HG03175 (cell line): ENCODE results near the gene UHRF2.
"Not testable (repeated sequence)": the region's sequence is repeated elsewhere in the genome, so short reads cannot be mapped to it uniquely, and the experiment has no call there.

ENCODE experiments used
- ATAC-seq: cut with Tn5 transposase; IDR thresholded peaks from one replicate; pipeline ENCODE4 v1.9.1; 2021; ENCODE audit warnings: mild to moderate bottlenecking, moderate library complexity; ENCODE audit not compliant: unreplicated experiment

The UHRF2 gene, protein sequence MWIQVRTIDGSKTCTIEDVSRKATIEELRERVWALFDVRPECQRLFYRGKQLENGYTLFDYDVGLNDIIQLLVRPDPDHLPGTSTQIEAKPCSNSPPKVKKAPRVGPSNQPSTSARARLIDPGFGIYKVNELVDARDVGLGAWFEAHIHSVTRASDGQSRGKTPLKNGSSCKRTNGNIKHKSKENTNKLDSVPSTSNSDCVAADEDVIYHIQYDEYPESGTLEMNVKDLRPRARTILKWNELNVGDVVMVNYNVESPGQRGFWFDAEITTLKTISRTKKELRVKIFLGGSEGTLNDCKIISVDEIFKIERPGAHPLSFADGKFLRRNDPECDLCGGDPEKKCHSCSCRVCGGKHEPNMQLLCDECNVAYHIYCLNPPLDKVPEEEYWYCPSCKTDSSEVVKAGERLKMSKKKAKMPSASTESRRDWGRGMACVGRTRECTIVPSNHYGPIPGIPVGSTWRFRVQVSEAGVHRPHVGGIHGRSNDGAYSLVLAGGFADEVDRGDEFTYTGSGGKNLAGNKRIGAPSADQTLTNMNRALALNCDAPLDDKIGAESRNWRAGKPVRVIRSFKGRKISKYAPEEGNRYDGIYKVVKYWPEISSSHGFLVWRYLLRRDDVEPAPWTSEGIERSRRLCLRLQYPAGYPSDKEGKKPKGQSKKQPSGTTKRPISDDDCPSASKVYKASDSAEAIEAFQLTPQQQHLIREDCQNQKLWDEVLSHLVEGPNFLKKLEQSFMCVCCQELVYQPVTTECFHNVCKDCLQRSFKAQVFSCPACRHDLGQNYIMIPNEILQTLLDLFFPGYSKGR

DNA sequence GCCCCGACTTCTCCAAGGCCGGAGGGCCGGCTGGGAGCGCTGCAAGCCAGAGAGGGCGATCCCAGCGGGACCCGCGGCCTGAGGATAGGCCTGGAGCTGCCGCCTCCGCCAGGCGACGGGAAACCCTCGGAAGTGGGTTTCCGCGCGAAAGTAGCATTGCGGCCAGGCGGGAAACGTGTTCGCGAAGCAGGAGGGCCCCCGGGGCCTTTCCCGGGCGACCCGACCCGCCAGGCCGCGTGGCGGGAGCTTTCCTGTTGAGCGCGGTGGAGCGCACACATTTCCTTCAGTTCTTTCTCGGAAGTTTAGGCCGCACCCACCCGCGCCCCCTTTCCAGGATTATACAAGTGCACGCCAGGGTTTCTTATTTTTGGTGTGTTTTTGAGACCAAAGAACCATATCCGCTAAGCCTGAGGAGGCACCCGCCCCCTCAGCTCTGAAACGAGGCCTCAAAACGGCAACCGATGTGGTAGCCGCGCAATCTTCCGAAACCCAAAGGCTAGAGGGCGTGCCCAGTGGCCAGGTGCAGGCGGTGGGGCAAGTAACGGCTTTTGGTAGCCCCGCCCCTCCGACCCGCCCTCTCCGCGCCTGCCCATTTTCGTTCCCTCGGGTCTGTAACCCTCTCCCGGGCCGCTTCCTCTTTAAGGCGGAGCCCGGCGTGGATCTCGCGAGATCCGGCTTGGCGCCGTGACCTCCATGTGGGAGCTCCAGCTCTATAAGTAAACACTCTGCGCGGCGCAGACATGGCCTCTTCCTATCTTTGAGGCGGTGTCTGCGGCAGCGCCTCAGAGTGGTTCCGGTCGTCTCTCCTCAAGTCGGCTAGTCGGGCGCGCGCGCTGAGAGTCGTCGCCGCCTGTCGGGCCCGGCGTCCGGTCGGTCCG, at the start of gene UHRF2:
Gene UHRF2 (plus strand): TSS at position 713 of the 878 bp plus-strand sequence. CDS start 292 bp downstream, outside the sequence.
- peak; percentile 88 for ATAC-seq

DNA sequence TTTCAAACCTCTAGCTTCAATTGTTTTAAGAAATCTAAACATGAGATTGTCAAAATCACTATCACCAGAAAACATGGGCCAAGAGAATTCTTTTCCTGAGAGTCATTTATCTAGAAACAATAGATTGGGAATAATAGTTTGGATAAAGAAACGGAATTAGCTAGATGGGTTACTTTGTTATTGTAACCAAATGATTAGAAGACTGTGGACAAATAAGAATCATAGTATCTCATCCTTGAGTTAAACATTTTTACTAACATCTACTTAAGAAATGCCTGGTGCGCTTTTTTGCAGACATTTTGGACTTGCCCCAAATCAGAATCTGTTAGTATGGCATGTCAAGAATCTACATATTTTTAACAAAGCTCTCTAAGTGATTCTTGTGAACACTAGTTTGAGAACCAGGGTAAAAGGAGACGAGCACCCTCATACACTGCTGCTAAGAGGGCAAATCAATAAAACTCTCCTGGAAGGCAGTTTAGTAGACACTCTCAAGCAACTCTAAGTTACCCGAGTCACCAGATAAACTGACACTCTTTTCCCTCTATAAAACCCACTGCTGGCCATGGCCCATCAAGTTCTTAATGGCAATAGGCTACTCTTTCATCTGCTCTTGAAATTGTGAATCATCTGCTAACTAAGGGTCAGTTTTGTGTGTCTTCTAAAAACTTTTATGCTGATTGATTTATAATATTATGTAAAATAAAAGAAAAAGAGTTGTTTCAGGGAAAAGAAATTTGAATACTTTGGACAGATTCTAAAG, 45.7 kb upstream of the UHRF2 start:
- ATAC-seq = no peak

DNA sequence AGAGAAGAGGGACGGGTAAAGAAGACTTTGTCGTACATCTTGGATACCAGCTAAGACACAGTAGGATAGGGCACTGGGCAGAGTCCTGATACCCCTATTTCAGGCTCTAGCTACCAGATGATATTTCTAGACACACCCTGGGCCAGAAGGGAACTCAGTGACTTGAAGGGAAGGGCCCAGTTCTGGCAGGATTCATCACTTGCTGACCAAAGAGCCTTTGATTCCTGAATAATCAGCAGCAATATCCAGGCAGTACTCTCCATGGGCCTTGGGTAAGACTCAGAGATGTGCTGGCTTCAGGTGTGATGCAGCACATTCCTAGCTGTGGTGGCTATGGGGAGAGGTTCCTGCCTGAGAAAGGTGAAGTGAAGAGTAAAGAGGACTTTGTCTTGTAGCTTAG, 44.2 kb upstream of the UHRF2 start:
- no peak for ATAC-seq

DNA sequence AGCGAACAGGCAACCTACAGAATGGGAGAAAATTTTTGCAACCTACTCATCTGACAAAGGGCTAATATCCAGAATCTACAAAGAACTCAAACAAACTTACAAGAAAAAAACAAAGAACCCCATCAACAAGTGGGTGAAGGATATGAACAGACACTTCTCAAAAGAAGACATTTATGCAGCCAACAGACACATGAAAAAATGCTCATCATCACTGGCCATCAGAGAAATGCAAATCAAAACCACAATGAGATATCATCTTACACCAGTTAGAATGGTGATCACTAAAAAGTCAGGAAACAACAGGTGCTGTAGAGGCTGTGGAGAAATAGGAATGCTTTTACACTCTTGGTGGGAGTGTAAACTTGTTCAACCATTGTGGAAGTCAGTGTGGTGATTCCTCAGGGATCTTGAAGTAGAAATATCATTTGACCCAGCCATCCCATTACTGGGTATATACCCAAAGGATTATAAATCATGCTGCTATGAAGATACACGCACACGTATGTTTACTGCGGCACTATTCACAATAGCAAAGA, 31.5 kb upstream of the UHRF2 start:
- not testable (repeated sequence) for ATAC-seq

DNA sequence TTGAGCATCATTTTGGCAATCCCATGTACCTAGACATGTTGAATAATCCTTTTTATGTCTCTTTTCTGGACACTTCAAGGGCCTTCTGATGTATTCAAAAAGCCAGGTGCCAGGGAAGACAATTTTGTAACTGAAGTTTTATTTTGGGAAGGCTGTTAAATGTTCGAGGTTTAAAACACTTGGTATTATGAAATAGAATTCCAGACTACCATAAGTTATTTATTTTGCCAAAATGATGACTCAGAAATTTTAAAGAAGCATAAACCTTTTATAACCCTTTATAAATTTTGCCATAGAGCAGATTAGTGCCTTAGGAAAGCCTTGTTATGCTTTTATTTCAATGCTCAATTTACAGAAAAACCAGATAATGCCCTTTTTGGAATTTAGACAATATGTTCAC, 30.3 kb upstream of the UHRF2 start:
- no peak for ATAC-seq

DNA sequence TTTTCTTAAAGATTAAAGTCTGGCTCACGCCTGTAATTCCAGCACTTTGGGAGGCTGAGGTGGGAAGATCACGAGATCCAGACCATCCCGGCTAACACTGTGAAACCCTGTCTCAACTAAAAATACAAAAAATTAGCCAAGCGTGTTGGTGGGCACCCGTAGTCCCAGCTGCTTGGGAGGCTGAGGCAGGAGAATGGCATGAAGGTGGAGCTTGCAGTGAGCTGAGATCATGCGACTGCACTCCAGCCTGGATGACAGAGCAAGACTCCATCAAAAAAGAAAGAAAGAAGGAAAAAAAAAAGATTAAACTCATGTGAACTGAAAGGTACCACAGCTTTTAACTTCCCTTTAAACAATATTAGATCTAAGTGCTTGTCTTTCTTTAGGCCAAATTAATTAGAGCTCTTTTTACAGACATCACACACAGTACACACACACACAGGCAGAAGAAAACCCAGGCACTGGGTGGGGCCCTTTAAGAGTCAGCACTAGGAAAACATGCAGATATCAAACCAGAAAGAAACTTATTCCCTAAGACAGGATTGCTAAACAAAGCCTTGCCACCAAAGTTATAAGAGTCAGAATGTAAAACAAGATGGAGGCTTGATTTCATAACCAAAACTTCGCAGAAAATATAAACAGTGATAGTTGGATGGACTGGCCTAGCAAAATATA, 29.3 kb upstream of the UHRF2 start:
- ATAC-seq = no peak

DNA sequence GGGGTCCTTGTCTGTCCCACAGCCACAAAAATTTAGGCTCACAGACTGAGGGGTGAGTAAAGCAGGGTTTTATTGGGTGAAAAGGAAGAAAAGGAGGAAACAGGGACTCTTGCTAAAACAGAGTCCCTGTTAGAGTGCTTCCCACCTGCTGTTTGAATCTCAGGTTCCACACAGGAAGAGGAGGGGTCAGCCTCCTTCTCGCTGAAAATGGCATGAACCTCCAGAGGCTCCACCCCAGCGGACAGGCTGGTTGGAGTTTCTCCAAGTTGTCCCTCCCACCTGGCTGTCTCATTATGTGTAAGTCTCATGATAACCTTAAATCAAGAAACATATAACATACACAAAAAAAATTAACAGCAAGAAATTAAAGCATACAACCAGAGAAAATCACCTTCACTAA, 28.3 kb upstream of the UHRF2 start:
- no peak for ATAC-seq

DNA sequence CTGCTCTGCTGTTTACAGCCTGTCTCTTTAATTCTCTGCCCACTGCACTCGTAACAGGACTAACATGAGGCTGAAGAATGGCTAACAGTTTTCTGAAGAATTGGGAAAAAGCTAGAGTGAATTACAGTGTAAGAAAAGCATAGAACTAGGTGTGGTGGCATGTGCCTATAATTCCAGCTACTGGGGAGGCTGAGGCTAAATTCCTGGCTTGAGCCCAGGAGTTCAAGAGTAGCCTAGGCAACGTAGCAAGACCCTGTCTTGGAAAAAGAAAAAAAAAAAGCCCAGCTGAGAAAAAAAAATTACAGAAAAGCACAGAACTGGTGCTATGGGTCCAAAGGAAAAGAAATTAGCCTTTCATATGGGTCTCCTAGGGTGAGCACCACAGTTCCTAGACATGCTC, 13.9 kb upstream of the UHRF2 start:
- ATAC-seq = no peak

DNA sequence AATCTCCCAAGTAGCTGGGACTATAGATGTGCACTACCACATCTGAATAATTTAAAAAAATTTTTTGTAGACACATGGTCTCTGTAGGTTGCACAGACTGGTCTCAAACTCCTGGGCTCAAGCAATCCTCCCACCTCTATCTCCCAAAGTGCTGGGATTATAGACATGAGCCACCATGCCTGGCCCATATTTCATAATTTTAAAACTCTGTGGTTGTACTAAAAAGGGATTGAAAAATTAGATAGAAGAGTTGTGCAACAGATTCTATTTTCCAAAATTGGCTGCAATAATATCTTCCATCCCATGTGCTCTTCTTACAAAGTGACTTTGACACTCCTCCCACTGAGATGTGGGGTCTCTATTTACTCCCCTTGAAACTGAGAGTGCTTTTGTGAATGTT, 7.6 kb upstream of the UHRF2 start:
- no peak for ATAC-seq

DNA sequence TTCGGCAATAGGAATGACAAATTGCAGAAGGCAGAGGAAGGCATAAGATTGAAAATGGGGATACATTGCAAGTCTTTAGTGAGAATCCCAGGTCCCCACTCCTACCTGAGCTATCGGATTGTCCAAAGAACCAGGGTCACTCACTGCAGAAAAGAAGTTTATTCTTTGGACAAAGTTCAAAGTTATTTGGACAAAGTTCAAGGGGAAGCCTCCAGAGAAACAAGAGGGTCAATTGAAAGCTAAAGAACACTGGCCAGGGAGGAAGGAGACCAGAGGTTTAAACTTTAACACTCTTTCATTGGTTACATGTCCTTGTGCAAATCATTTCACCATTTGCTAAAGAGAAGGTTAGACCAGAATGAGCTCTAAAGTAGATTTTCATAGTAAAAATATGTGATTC, 5.2 kb upstream of the UHRF2 start:
- no peak for ATAC-seq

DNA sequence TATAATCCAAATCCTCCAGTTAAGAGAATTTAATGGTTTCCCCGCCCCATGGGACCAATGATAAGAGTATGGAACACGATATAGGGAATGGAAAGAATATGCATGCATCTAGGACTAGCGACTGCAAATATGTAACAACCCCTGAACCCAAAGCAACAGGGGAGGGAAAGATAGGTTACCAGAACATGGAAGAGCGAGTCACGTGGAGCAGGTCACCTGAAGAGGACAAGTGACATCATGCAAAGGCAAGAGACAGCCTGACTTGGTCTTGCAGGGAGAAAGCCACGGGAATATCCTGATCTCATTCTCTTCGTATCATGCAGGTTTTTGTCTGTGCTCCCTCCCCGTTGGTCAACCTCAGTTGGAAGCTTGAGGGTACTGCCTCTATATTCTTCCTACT, 4.7 kb upstream of the UHRF2 start:
- no peak for ATAC-seq

DNA sequence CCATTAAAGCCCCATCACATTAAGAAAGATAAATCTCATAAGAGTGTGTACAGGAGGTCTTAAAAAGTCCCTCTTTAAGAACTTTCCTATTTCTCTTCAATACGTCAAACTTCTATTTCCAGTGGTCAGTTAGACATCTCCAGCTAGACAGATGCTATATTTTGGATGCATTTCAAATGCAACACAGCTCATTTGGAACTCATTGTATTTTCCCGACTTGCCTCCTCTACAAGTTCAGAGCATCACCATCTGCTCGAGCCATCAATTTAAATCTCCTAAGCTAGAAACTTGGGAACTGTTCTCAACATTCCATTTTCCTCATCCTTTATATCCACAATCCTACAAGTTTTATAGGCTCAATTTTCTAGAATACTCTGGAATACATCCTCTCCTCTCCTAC, 3.2 kb upstream of the UHRF2 start:
- ATAC-seq = no peak

DNA sequence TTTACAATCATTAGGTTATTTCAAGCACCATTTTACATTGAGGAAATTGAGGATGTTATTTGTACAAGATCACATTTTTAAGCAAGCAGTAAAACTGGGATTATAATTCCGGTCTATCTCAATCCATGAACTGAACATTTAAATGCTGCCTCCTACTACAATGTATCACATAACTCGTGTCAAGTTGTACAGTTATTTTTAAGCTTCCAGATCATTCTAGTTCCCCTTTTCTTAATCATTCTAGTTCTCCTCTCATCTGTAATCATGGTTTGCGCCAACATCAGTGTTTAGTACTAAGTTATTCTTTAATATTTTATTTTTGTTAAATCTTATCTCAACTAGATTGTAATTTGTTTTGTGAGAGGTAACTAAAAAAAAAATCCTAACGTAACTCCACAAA, 2.4 kb upstream of the UHRF2 start:
- no peak for ATAC-seq

DNA sequence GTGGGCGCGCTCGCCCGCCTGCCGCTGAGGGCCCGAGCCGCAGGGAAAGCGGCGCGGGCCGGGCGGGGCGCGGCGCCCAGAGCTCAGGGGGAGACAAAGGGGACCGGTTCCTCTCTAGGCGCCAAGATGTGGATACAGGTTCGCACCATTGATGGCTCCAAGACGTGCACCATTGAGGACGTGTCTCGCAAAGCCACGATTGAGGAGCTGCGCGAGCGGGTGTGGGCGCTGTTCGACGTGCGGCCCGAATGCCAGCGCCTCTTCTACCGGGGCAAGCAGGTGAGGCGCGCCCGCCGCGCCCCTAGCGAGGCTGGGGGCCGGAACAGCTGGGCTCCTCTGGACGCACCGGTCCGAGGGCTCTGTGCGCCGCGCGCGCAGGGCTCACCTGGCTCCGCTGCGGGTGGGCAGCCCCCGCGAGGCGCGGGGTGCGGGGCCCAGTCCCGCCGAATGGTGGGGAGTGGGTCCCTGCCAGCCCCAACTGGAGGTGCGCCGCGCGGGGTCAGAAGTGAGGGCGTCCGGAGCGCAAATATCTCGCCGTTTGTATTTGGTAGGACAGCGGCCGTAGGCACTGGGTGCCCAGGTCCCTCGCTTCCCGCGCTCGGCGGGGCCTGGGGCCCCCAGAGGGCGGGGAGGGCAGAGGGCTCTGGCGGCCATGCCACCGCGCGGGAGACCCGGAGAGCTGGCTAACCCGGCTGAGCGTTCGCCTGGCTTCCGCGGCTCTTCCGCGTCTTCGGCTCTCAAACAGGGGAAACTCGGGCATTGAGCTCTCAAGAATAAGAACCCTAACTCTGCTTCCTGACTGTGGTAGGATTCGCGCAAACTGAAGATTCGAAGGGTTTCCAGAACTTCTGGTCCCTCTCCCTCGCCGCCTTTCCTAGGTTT, 607 bp downstream of the UHRF2 start:
- peak; percentile 16 for ATAC-seq

DNA sequence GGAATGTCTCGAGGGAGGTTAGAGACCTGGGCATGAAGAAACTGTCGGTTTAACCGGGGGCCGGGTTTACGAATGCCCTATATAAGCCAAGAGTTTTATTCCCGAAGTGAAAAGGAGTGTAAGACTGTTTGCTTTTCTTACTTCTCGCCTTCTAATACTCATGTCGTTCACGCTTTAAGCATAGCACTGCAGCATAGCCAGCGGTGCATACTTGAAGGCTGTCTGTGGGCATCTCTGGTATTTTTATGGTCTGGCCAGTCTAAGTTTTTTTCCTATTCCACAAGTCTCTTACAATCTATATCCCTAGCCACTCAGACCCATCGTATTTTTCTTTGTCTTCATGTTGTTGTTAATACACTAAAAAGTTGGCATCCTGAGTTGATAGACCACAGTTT, 1.2 kb downstream of the UHRF2 start:
- ATAC-seq = no peak

DNA sequence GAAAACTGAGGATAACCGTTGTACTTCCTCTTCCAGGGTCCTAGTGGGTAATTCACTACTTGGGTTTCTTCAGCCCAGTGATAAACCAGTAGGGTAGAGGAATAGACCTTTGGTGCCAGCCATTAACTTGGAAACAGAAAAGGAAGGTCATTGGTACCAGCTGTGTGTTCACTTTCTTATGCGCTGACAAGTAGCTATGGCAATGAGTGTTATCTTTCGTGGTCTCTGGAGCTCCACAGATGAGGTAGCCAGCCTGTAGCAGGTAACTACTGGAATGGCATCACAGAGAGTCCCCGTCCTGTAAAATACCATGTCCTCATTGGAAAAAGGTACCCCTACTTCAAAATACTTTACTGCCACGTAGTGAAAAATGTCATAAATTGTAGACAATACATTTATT, 2.3 kb downstream of the UHRF2 start:
- ATAC-seq = peak; percentile 10

DNA sequence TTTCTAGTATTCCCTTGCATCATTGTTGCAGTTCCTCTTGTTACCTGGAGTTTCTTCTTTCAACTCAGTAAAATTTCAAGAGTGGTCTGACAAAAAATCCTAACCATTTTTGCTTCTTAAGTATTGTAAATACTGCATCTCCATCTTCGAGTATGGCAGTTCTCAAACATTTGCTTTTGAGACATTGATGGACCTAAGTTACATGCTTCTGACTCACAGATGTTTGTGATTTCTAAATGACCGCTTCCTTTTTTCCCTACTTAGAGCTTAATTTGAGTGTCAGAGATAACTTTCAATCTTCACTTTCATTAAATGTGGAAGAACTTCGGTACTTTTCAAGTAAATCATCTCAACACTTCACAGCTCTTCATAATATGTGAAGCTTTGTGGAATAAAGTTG, 4.2 kb downstream of the UHRF2 start:
- no peak for ATAC-seq

DNA sequence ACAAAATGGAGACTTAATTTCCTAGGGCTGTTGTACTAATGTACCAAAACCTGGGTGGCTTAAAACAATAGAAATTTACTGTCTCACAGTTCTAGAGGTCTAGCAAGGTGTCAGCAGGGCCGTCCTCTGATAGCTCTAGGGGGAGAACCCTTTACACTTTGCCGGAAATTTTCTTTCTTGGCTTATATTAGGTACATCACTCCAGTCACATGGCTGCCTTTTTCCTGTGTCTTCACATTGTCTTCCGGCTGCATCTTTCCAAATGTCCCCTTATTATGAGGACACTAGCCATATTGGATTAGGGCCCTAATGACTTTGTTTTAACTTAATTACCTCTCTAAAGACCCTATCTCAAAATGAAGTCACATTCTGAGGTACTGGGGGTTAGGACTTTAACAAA, 5.8 kb downstream of the UHRF2 start:
- ATAC-seq = no peak

DNA sequence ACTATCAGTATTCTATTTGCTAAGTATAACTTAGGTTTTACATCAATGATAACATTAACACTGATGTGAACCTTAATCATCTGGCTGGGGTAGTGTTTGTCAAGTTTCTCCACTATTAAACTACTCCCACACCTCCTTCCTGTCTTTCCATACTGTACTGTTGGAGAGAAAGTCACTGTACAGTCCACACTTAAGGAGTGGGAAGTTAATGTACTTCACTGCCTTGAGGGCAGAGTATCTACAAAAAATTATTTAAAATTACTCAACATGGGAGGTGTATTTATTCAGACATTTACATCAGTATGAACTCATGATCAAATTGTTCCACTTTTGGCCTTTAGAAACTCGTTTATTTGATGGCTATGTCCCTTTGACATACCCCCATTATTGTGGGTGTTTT, 11.9 kb downstream of the UHRF2 start:
- ATAC-seq = no peak
